ENCODE data around the gene COPS3.

GRCh38 chr17:17325816-17326215 lies 44.8 kb upstream of the COPS3 start:
- TF ChIP-seq RAD21 (IDR thresholded peaks at IDR 0.05; ENCODE audit: low read depth) (no peak), YY1 (IDR thresholded peaks at IDR 0.05; ENCODE audit: low read depth) (no peak), TCF12 (IDR thresholded peaks at IDR 0.05; ENCODE audit: low read depth) (no peak), TAF1 (IDR thresholded peaks at IDR 0.05; ENCODE audit: low read depth) (no peak), NFIC (IDR thresholded peaks at IDR 0.05) (no peak)
- TF ChIP-seq, protein P1, sequence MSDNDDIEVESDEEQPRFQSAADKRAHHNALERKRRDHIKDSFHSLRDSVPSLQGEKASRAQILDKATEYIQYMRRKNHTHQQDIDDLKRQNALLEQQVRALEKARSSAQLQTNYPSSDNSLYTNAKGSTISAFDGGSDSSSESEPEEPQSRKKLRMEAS (IDR thresholded peaks at IDR 0.05) = no peak
